ENCODE results near the gene BICD2.

The BICD2 gene

DNA sequence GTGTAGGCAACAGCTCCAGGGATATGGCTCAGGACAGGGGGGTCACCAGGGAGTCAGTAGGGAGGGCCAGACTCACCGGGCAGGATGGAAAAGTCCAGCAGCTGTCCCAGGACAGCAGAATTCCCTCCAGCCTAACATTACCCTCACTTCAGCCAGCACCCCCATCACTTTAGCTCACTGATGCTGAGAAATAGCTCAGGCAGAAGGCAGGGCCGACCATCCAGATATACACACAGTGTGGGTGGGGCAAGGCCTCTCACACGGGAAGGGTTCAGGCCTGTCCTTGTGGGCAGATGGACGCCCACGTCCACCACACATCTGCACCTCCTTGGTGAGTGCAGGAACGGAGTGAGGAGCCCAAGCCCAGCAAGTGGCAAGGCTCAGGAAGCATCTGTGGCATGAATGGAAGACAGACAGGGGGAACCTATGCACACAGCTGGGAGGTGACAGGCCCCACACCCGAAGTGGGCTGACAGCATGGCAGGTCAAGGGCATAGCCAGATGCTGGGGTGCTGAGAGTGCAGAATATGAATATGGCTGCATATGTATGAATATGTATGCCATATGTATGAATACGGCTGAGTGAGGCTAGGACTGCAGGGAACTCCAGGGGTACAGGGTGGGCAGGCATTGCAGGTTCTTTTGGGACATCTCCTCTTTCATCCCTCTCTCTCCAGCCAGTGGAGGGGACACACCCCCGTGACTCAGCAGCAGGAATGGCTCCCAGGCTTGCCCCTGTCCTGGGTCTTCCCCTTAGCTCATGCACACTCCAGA is 17.0 kb downstream of the BICD2 start:
- Histone ChIP-seq H3K4me2 (ENCODE audit: low read depth, low read length) (no peak overlapping the region), H3K79me2 (ENCODE audit: low read length) (peaks cover 100% of the 10 kb centered on the region)

DNA sequence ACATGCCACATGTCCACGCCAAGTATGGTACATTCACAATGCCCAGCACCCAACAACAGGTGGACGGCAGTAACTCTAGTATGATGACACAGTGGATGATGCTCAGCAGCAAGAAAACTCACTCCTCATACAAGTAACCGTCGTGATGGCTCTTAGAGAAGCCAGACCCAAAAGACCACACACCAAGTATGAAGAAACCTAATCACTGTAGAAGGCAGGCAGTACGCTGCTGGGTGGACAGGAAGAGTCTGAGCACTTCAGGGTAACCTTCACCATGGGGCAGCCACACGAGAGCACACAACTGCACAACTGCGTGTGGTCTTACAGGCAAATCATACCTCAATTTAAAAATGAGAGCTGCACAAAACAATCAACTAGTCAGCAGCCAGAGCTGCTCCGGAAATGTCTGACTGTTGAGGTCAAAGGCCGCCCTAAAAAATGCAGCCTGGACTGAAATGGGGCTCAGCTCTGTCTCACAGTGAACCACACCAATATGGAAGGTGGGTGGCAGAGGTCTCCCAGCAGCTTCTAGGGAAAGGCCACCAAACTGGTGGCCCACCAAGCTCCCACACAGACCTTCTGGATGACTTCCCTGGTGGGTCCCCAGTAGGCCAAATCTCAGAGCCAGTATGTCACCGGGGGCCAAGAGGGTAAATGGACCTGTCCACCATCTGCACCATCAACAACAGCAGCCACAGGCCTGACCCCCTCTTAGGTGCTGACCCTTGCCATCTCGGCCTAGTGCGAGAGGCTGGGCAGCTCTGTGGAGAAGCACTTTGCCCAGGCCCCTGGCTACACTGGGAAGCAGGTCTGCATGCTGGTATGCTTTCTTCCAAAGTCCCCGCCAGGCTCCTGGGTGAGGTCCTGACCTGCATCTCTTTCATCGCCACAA is 17.8 kb downstream of the BICD2 start:
- DNase-seq, result no peak
- peaks cover 100% of the 10 kb centered on the region for H3K79me2 ChIP-seq (ENCODE audit: low read length)
- no peaks in the 10 kb centered on the region; the same call in none of the 2 replicates for H3K36me3 ChIP-seq (replicated peaks; ENCODE audit: insufficient read depth, low read length)
- TF ChIP-seq, protein P1, sequence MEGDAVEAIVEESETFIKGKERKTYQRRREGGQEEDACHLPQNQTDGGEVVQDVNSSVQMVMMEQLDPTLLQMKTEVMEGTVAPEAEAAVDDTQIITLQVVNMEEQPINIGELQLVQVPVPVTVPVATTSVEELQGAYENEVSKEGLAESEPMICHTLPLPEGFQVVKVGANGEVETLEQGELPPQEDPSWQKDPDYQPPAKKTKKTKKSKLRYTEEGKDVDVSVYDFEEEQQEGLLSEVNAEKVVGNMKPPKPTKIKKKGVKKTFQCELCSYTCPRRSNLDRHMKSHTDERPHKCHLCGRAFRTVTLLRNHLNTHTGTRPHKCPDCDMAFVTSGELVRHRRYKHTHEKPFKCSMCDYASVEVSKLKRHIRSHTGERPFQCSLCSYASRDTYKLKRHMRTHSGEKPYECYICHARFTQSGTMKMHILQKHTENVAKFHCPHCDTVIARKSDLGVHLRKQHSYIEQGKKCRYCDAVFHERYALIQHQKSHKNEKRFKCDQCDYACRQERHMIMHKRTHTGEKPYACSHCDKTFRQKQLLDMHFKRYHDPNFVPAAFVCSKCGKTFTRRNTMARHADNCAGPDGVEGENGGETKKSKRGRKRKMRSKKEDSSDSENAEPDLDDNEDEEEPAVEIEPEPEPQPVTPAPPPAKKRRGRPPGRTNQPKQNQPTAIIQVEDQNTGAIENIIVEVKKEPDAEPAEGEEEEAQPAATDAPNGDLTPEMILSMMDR (IDR thresholded peaks at IDR 0.05; ENCODE audit: low read length), result no peak
- TF ChIP-seq EZH2 (optimal IDR thresholded peaks at IDR 0.05; ENCODE audit: low read depth, low read length) (no peak), EZH2phosphoT487 (IDR thresholded peaks at IDR 0.05; ENCODE audit: low read length) (no peak)
- H3K27me3 ChIP-seq (replicated peaks; ENCODE audit: insufficient read depth, low read length), result no peaks in the 10 kb centered on the region
- no peak overlapping the region for H2AFZ ChIP-seq (ENCODE audit: low read length)
- no peaks in the 10 kb centered on the region for H3K9me3 ChIP-seq (replicated peaks; ENCODE audit: insufficient read depth, low read length)
- H3K4me3 ChIP-seq (ENCODE audit: low read length), result no peak overlapping the region
- peaks cover 40% of the 10 kb centered on the region for H4K20me1 ChIP-seq (ENCODE audit: insufficient read depth, low read length)
- H3F3A ChIP-seq (ENCODE audit: insufficient read depth, low read length), result no peaks in the 10 kb centered on the region
- peaks cover 27% of the 10 kb centered on the region for H3K4me1 ChIP-seq (ENCODE audit: low read length)
- H3K4me2 ChIP-seq (ENCODE audit: low read depth, low read length), result no peak overlapping the region
- H3K9ac ChIP-seq (ENCODE audit: low read length), result no peak overlapping the region
- H3K27ac ChIP-seq (ENCODE audit: low read length), result no peak overlapping the region
- H3K9me2 ChIP-seq (replicated peaks; ENCODE audit: insufficient read depth, low read length), result no peaks in the 10 kb centered on the region

More for the DNA sequence above, 17.0 kb downstream of the BICD2 start:
- Histone ChIP-seq H3K27me3 (replicated peaks; ENCODE audit: insufficient read depth, low read length) (no peaks in the 10 kb centered on the region), H3K9me2 (replicated peaks; ENCODE audit: insufficient read depth, low read length) (no peaks in the 10 kb centered on the region), H3K4me1 (ENCODE audit: low read length) (peaks cover 34% of the 10 kb centered on the region), H3K9ac (ENCODE audit: low read length) (no peak overlapping the region), H3K36me3 (replicated peaks; ENCODE audit: insufficient read depth, low read length) (no peaks in the 10 kb centered on the region; the same call in none of the 2 replicates), H3K27ac (ENCODE audit: low read length) (no peak overlapping the region), H3K4me3 (ENCODE audit: low read length) (no peak overlapping the region), H3F3A (ENCODE audit: insufficient read depth, low read length) (peaks cover 8% of the 10 kb centered on the region), H2AFZ (ENCODE audit: low read length) (no peak overlapping the region), H3K9me3 (replicated peaks; ENCODE audit: insufficient read depth, low read length) (no peaks in the 10 kb centered on the region), H4K20me1 (ENCODE audit: insufficient read depth, low read length) (peaks cover 39% of the 10 kb centered on the region)
- DNase-seq, result no peak
- TF ChIP-seq EZH2phosphoT487 (IDR thresholded peaks at IDR 0.05; ENCODE audit: low read length) (no peak), EZH2 (optimal IDR thresholded peaks at IDR 0.05; ENCODE audit: low read depth, low read length) (no peak)
- TF ChIP-seq, protein P1 (IDR thresholded peaks at IDR 0.05; ENCODE audit: low read length), result no peak

DNA sequence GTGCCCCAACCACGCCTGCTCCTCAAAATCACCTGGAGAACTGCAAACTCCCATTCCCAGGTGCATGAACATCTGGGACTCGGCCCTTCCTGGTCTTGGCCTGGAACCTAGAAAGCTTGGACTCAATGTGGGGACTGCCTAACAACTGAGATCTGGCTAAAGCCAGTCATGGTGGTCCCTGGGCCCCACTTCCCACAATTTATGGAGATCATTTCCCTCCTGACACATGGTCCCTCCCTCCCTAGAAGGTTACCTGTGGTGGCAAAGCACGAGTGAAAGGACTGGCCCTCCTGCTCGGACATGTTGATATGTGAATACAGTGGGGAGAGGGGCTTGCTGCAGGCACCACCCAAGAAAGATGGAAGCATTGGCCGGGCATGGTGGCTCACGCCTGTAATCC is 18.8 kb downstream of the BICD2 start:
- no peak for DNase-seq
- Histone ChIP-seq H4K20me1 (ENCODE audit: insufficient read depth, low read length) (peaks cover 43% of the 10 kb centered on the region), H3K9me3 (replicated peaks; ENCODE audit: insufficient read depth, low read length) (no peaks in the 10 kb centered on the region), H3K79me2 (ENCODE audit: low read length) (peaks cover 100% of the 10 kb centered on the region), H3K4me1 (ENCODE audit: low read length) (peaks cover 28% of the 10 kb centered on the region), H3F3A (ENCODE audit: insufficient read depth, low read length) (peaks cover 3% of the 10 kb centered on the region; the same call in 1 of the 2 replicates), H2AFZ (ENCODE audit: low read length) (no peak overlapping the region), H3K4me3 (ENCODE audit: low read length) (no peak overlapping the region), H3K9me2 (replicated peaks; ENCODE audit: insufficient read depth, low read length) (no peaks in the 10 kb centered on the region), H3K4me2 (ENCODE audit: low read depth, low read length) (no peak overlapping the region), H3K9ac (ENCODE audit: low read length) (no peak overlapping the region), H3K27me3 (replicated peaks; ENCODE audit: insufficient read depth, low read length) (no peaks in the 10 kb centered on the region), H3K27ac (ENCODE audit: low read length) (no peak overlapping the region), H3K36me3 (replicated peaks; ENCODE audit: insufficient read depth, low read length) (no peaks in the 10 kb centered on the region; the same call in none of the 2 replicates)
- TF ChIP-seq EZH2phosphoT487 (IDR thresholded peaks at IDR 0.05; ENCODE audit: low read length), result no peak
- no peak for TF ChIP-seq EZH2 (optimal IDR thresholded peaks at IDR 0.05; ENCODE audit: low read depth, low read length)
- TF ChIP-seq, protein P1 (IDR thresholded peaks at IDR 0.05; ENCODE audit: low read length), result no peak

Data from MM.1S (cell line).